IMR-90 (cell line): Measurements from ENCODE around the gene APCDD1L. TPM values are rescaled to one million over a fixed set of nuclear protein-coding genes. Genes with fewer than 3 reads are reported as not detected.

Source experiments
- ATAC-seq: fragments of 200-7000 bp; cut with Tn5 transposase; 2 replicates; pipeline ENCODE4 v1.9.1; 2020; ENCODE audit warnings: low read depth, mild to moderate bottlenecking, moderate library complexity
- BruUV-seq: library from RNA; stranded (reverse); fragments of 400-500 nt; replicated peaks from 2 replicates; lab custom pipeline; 2021; lab: Mats Ljungman, UMichigan
- CTCF ChIA-PET: fragments of 300-600 bp; formaldehyde crosslinking; extraction: SDS; loops from one replicate; lab custom pipeline; 2021; ENCODE audit warnings: antibody characterized with exemption; lab: Yijun Ruan, JAX
- POLR2A ChIA-PET: fragments of 300-600 bp; sonication (Branson Sonifier 250); formaldehyde crosslinking; loops from one replicate; lab custom pipeline; 2022; ENCODE audit warnings: antibody characterized with exemption; ENCODE audit not compliant: unreplicated experiment; lab: Charles Lee
- DNase-seq: peaks from one replicate; pipeline ENCODE4 v3.0.0; 2013
- H2AFZ ChIP-seq: replicated peaks from 2 replicates; pipeline ENCODE3; 2013; ENCODE audit warnings: low read length, mild to moderate bottlenecking; ENCODE audit not compliant: poor library complexity
- H2AK5ac ChIP-seq: 2 replicates; pipeline ENCODE4 v1.6.1; 2013; ENCODE audit warnings: low read depth, low read length, inconsistent platforms
- H2AK9ac ChIP-seq: replicated peaks from 2 replicates; pipeline ENCODE3; 2013; ENCODE audit warnings: mild to moderate bottlenecking, low read depth, low read length, moderate library complexity; ENCODE audit not compliant: poor library complexity
- H2BK120ac ChIP-seq: 2 replicates; pipeline ENCODE4 v1.6.1; 2013; ENCODE audit warnings: low read depth, low read length, inconsistent platforms
- H2BK15ac ChIP-seq: 3 replicates; pipeline ENCODE4 v1.6.1; 2013; ENCODE audit warnings: low read depth, low read length, inconsistent platforms
- H2BK20ac ChIP-seq: 2 replicates; pipeline ENCODE4 v1.6.1; 2013; ENCODE audit warnings: low read depth, mild to moderate bottlenecking, inconsistent platforms, low read length, moderate library complexity
- H2BK5ac ChIP-seq: 2 replicates; pipeline ENCODE4 v1.6.1; 2013; ENCODE audit warnings: mild to moderate bottlenecking, low read depth, low read length, inconsistent platforms; ENCODE audit not compliant: poor library complexity, severe bottlenecking
- H3K14ac ChIP-seq: replicated peaks from 2 replicates; pipeline ENCODE4 v1.6.1; 2013; ENCODE audit warnings: low read depth, low read length, inconsistent platforms
- H3K18ac ChIP-seq: 2 replicates; pipeline ENCODE4 v1.6.1; 2013; ENCODE audit warnings: low read depth, low read length, control low read depth
- H3K23ac ChIP-seq: 2 replicates; pipeline ENCODE4 v1.6.1; 2013; ENCODE audit warnings: low read depth, low read length, inconsistent platforms
- H3K27ac ChIP-seq: 2 replicates; pipeline ENCODE4 v1.5.1; 2013; ENCODE audit warnings: mild to moderate bottlenecking, control low read depth, low read length; ENCODE audit not compliant: insufficient read depth
- H3K27me3 ChIP-seq: 2 replicates; pipeline ENCODE4 v1.6.1; 2013; ENCODE audit warnings: low read length; ENCODE audit not compliant: control insufficient read depth, insufficient read depth
- H3K36me3 ChIP-seq: 2 replicates; pipeline ENCODE4 v1.6.1; 2013; ENCODE audit warnings: low read length, mixed read lengths; ENCODE audit not compliant: control insufficient read depth, insufficient read depth
- H3K4ac ChIP-seq: 2 replicates; pipeline ENCODE4 v1.6.1; 2013; ENCODE audit warnings: low read depth, low read length, inconsistent platforms
- H3K4me1 ChIP-seq: 2 replicates; pipeline ENCODE4 v1.6.1; 2013; ENCODE audit warnings: low read length, mixed read lengths; ENCODE audit not compliant: control insufficient read depth, insufficient read depth
- H3K4me2 ChIP-seq: 2 replicates; pipeline ENCODE4 v1.6.1; 2013; ENCODE audit warnings: low read depth, mild to moderate bottlenecking, control low read depth, low read length, moderate library complexity
- H3K4me3 ChIP-seq: 2 replicates; pipeline ENCODE4 v1.5.1; 2013; ENCODE audit warnings: low read depth, mild to moderate bottlenecking, control low read depth, low read length, moderate library complexity; ENCODE audit not compliant: insufficient read depth
- H3K56ac ChIP-seq: 2 replicates; pipeline ENCODE4 v1.6.1; 2013; ENCODE audit warnings: low read length, inconsistent platforms; ENCODE audit not compliant: insufficient read depth; ENCODE audit errors: extremely low read depth
- H3K79me1 ChIP-seq, 2 experiments: 2 replicates each; pipeline ENCODE4 v1.6.1; 2013; ENCODE audit warnings: low read length in 2 of 2, inconsistent platforms in 1 of 2, low read depth in 1 of 2
- H3K9ac ChIP-seq: 2 replicates; pipeline ENCODE4 v1.6.1; 2013; ENCODE audit warnings: low read depth, low read length, control low read depth
- H3K9me1 ChIP-seq: 2 replicates; pipeline ENCODE4 v1.6.1; 2013; ENCODE audit warnings: low read length, inconsistent platforms; ENCODE audit not compliant: insufficient read depth
- H3K9me3 ChIP-seq: 2 replicates; pipeline ENCODE4 v1.6.1; 2013; ENCODE audit warnings: low read length; ENCODE audit not compliant: control insufficient read depth, insufficient read depth
- H4K20me1 ChIP-seq: 2 replicates; pipeline ENCODE4 v1.6.1; 2013; ENCODE audit warnings: low read length, inconsistent platforms; ENCODE audit not compliant: insufficient read depth
- H4K5ac ChIP-seq: 2 replicates; pipeline ENCODE4 v1.6.1; 2013; ENCODE audit warnings: mild to moderate bottlenecking, low read depth, low read length, control low read depth
- H4K8ac ChIP-seq, 2 experiments: 2 replicates each; pipeline ENCODE4 v1.6.1; 2013; ENCODE audit warnings: low read depth in 2 of 2, low read length in 2 of 2, control low read depth in 1 of 2, inconsistent platforms in 1 of 2
- H4K91ac ChIP-seq: 2 replicates; pipeline ENCODE4 v1.6.1; 2013; ENCODE audit warnings: low read depth, low read length, inconsistent platforms; ENCODE audit not compliant: insufficient read depth
- CEBPB ChIP-seq: IDR thresholded peaks from 2 replicates; pipeline ENCODE4 v1.6.1; 2012; ENCODE audit warnings: low read depth, low read length, improper control_type of control experiment
- CTCF ChIP-seq: conservative IDR thresholded peaks from 2 replicates; pipeline ENCODE4 v1.5.1; 2012; ENCODE audit warnings: mild to moderate bottlenecking, low read depth, low read length, improper control_type of control experiment
- FOS ChIP-seq: fragments of 150-350 bp; IDR thresholded peaks from 2 replicates; pipeline ENCODE4 v1.6.1; 2016; ENCODE audit warnings: low read depth, low read length
- MAZ ChIP-seq: IDR thresholded peaks from 2 replicates; pipeline ENCODE4 v1.6.1; 2012; ENCODE audit warnings: low read depth, mild to moderate bottlenecking, low read length, improper control_type of control experiment, moderate library complexity, borderline replicate concordance
- NFE2L2 ChIP-seq: fragments of 150-350 bp; IDR thresholded peaks from 2 replicates; pipeline ENCODE4 v1.6.1; 2016; ENCODE audit warnings: low read depth, mild to moderate bottlenecking, low read length
- POLR2A ChIP-seq: IDR thresholded peaks from 2 replicates; pipeline ENCODE4 v1.6.1; 2012; ENCODE audit warnings: mild to moderate bottlenecking, low read depth, low read length
- RAD21 ChIP-seq: IDR thresholded peaks from 2 replicates; pipeline ENCODE4 v1.6.1; 2012; ENCODE audit warnings: low read length, improper control_type of control experiment
- SMC3 ChIP-seq: fragments of 150-350 bp; IDR thresholded peaks from 2 replicates; pipeline ENCODE4 v1.6.1; 2016; ENCODE audit warnings: low read depth, mild to moderate bottlenecking, antibody characterized with exemption, low read length, moderate library complexity
- WGBS, 2 experiments: methylation state at CpG; one replicate each; pipeline versions ENCODE4 v1.1.5 to v1.1.7; 2013; ENCODE audit warnings: missing lambda C conversion rate in 2 of 2; ENCODE audit not compliant: insufficient read length in 1 of 2; ENCODE audit errors: extremely low coverage in 2 of 2; 5-methylcytosine and 5-hydroxymethylcytosine counted together
- dilution Hi-C: fragments of 300-500 bp; cut with HindIII; formaldehyde crosslinking; loops from one replicate; pipeline ENCODE4 v1.14.3; 2018; ENCODE audit warnings: low sequenced_read_pairs; ENCODE audit not compliant: unreplicated experiment
- in situ Hi-C: fragments of 300-500 bp; cut with MboI; formaldehyde crosslinking; loops from 3 replicates; pipeline ENCODE4 v1.14.3; 2019; ENCODE audit warnings: low sequenced_read_pairs, inconsistent platforms, mixed read lengths
- intact Hi-C: fragments of 100-400 bp; cut with micrococcal nuclease; formaldehyde crosslinking; loops from 2 replicates; pipeline ENCODE4 v1.10.0; 2022
- polyA plus RNA-seq, 3 experiments: library from polyadenylated mRNA; depleted of rRNA; stranded (reverse); fragments of >200 nt; gene quantifications; 2 replicates each; pipeline ENCODE4 v1.2.3, GENCODE V29; 2012; ENCODE audit warnings: low replicate concordance in 1 of 3
- total RNA-seq: library from RNA; depleted of rRNA; stranded (reverse); fragments of >200 nt; gene quantifications from 2 replicates; pipeline ENCODE4 v1.2.3, GENCODE V29; 2012

The APCDD1L gene
- total and polyA plus RNA-seq, 2 of the 4 experiments (the other 2 are of a cell fraction) = 2.5 to 18.3 TPM

- CTCF ChIA-PET = no interaction called here
- Histone ChIP-seq H2AK9ac (no peak overlapping the region), H2BK120ac (no peak overlapping the region), H2BK20ac (no peak overlapping the region), H2BK15ac (no peak overlapping the region), H4K91ac (no peak overlapping the region), H3K4me3 (no peak overlapping the region), H3K4ac (no peak overlapping the region), H3K56ac (no peak overlapping the region), H3K27ac (no peak overlapping the region), H3K9ac (no peak overlapping the region), H2AK5ac (no peak overlapping the region), H3K9me3 (no peaks in the 10 kb centered on the region), H3K27me3 (no peaks in the 10 kb centered on the region), H4K8ac (no peak overlapping the region), H3K4me2 (no peak overlapping the region), H3K79me1 (no peaks in the 10 kb centered on the region), H2BK5ac (no peak overlapping the region), H4K5ac (no peak overlapping the region), H3K36me3 (no peaks in the 10 kb centered on the region; the same call in 1 of the 2 replicates), H3K18ac (no peak overlapping the region), H3K4me1 (no peaks in the 10 kb centered on the region; the same call in 1 of the 2 replicates), H3K23ac (no peak overlapping the region), H4K20me1 (no peaks in the 10 kb centered on the region), H3K9me1 (no peaks in the 10 kb centered on the region), H3K14ac (no peak overlapping the region), H2AFZ (no peak overlapping the region)
- dilution Hi-C loops (no loop called here), in situ Hi-C loops (no loop called here), intact Hi-C loops (no loop called here)
- WGBS, 2 experiments = 80% methylated on average over 41 of the region's 68 CpGs; no CpG with 5 or more reads in 1 of the 2 experiments
- no peak for TF ChIP-seq NFE2L2
- no peak for TF ChIP-seq FOS
- no peak for TF ChIP-seq SMC3
- no peak for TF ChIP-seq RAD21
- TF ChIP-seq MAZ = no peak
- TF ChIP-seq POLR2A = no peak
- TF ChIP-seq CEBPB = no peak
- TF ChIP-seq CTCF = no peak
- ATAC-seq = no peak
- POLR2A ChIA-PET = no interaction called here
- no TSS peak for BruUV-seq
- no peak for DNase-seq
These were observed 48.2 kb downstream of the APCDD1L start for GRCh38 chr20:58466729-58467571.
